Natural killer cell (primary cell): Measurements from ENCODE around the gene MRE11. TPM values are rescaled to one million over a fixed set of nuclear protein-coding genes. Genes with fewer than 3 reads are reported as not detected.
"Not testable (repeated sequence)": the region's sequence is repeated elsewhere in the genome, so short reads cannot be mapped to it uniquely, and the experiment has no call there.

ENCODE experiments used
- ATAC-seq, 3 donors: fragments of 150-1000 bp in 2 of 3; fragments of 200-7000 bp in 1 of 3; cut with Tn5 transposase; 1 replicate in 1 of 3; 2 replicates in 2 of 3; pipeline ENCODE4 v1.10.0; 2021; ENCODE audit warnings: mild to moderate bottlenecking in 2 of 3, moderate library complexity in 2 of 3
- DNase-seq, 2 donors: peaks; one replicate each; pipeline versions ENCODE4 v3.0.0 to v3.0.0-alpha.2; 2013 to 2021; ENCODE audit warnings: mixed read lengths in 1 of 2
- H3K27ac ChIP-seq: one replicate; pipeline ENCODE4 v1.5.1; 2013; ENCODE audit warnings: mild to moderate bottlenecking, low read length
- H3K27me3 ChIP-seq: one replicate; pipeline ENCODE4 v1.6.1; 2013; ENCODE audit warnings: low read length; ENCODE audit not compliant: control insufficient read depth, insufficient read depth
- H3K36me3 ChIP-seq: one replicate; pipeline ENCODE4 v1.6.1; 2013; ENCODE audit warnings: low read length; ENCODE audit not compliant: control insufficient read depth, insufficient read depth
- H3K4me1 ChIP-seq: one replicate; pipeline ENCODE4 v1.6.1; 2013; ENCODE audit warnings: low read length; ENCODE audit not compliant: control insufficient read depth, insufficient read depth
- H3K4me3 ChIP-seq: one replicate; pipeline ENCODE4 v1.5.1; 2013; ENCODE audit warnings: low read length
- H3K9me3 ChIP-seq: one replicate; pipeline ENCODE4 v1.6.1; 2013; ENCODE audit warnings: low read length; ENCODE audit not compliant: control insufficient read depth, insufficient read depth
- H3K27ac Mint-ChIP-seq, 2 donors: one replicate each; pipeline ENCODE4 v1.8.0; 2022; ENCODE audit warnings: mild to moderate bottlenecking in 2 of 2, mixed read lengths in 2 of 2, moderate library complexity in 1 of 2
- H3K27me3 Mint-ChIP-seq, 2 donors: one replicate each; pipeline ENCODE4 v1.8.0; 2022; ENCODE audit warnings: low read depth in 2 of 2, mixed read lengths in 2 of 2
- H3K36me3 Mint-ChIP-seq: one replicate; pipeline ENCODE4 v1.8.0; 2022; ENCODE audit warnings: mixed read lengths
- H3K4me1 Mint-ChIP-seq, 2 donors: one replicate each; pipeline ENCODE4 v1.8.0; 2022; ENCODE audit warnings: mixed read lengths in 2 of 2
- H3K4me3 Mint-ChIP-seq: one replicate; pipeline ENCODE4 v1.8.0; 2022; ENCODE audit warnings: mild to moderate bottlenecking, moderate library complexity, mixed read lengths
- H3K9me3 Mint-ChIP-seq, 2 donors: one replicate each; pipeline ENCODE4 v1.8.0; 2022; ENCODE audit warnings: mixed read lengths in 2 of 2
- WGBS: methylation state at CpG from one replicate; pipeline ENCODE4 v1.1.7; 2013; ENCODE audit warnings: missing lambda C conversion rate; ENCODE audit not compliant: insufficient coverage; 5-methylcytosine and 5-hydroxymethylcytosine counted together
- intact Hi-C: fragments of 100-400 bp; cut with micrococcal nuclease; formaldehyde crosslinking; loops from one replicate; pipeline ENCODE4 v1.14.2; 2022
- total RNA-seq, 4 donors: library from RNA; stranded (reverse); fragments of 120-200 nt in 1 of 4; gene quantifications; one replicate each; pipeline versions ENCODE4 v1.2.3 to v1.2.4, GENCODE V29; 2013 to 2022
- TF ChIP-seq, protein P1 (sequence below): fragments of 200-600 bp; IDR thresholded peaks from one replicate; pipeline ENCODE4 v1.8.0; 2022; ENCODE audit warnings: antibody characterized with exemption

The MRE11 gene
- total RNA-seq, 3 donors from 2014 or later (not counting 1 experiment from before 2014, with no cell fraction given) = 42.1 to 45.2 (median 43.8) TPM

DNA sequence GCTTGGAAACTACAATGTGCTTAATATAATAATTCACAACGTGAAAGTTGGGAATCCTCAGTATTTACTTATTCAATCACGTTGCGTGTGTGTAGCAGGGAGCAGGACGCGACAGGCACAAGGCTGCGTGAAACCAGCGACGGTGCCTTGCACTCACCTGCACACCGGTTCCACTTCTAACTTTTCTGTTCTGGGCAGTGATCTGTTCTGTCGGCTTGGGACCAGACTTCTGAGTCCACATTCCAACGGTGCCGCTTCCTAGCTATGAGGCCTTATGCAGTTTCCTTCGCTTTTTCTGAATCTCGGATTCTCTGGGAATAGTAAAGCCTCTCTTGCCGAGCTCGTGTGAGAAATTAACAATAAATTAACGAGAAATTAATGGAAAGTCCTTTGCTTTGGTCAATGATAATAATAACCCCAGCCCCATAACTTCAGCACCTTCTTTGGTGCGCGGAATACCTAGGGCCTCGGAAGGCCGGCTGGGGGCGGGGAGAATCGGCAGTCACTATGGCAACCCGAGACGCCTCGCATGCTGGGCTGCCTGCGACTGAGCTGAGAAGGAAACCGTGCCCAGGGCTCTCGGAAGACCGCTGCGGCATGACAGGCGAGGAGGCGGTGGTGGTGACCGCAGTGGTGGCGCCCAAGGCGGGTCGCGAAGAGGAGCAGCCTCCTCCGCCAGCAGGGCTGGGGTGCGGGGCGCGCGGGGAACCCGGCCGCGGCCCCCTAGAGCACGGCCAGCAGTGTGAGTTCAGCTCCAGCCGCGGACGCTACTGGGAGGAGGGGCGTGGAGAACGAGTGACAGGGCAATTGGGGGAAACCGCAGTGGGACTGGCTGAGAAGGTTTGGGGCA, 18.5 kb upstream of the MRE11 start, which contains the start of gene C11orf97:
C11orf97 (plus strand) TSS at position 530 of the 850 bp plus-strand sequence; CDS start at position 598, 68 bp downstream.
- Mint-ChIP-seq H3K4me1 (peaks cover 17 to 22% of the 10 kb centered on the region in 2 donors), H3K27me3 (peaks cover 5 to 18% of the 10 kb centered on the region in 2 donors), H3K4me3 (peak within 1 kb of the TSS; percentile 92), H3K9me3 (no peaks in the 10 kb centered on the region), H3K36me3 (no peaks in the 10 kb centered on the region), H3K27ac (peak within 1 kb of the TSS; percentile 80 to 82)
- Histone ChIP-seq H3K4me3 (peak within 1 kb of the TSS; percentile 30), H3K9me3 (no peaks in the 10 kb centered on the region), H3K36me3 (no peaks in the 10 kb centered on the region), H3K4me1 (peaks cover 11% of the 10 kb centered on the region), H3K27me3 (no peaks in the 10 kb centered on the region), H3K27ac (no peak within 1 kb of the TSS)
- intact Hi-C loops = loop anchor here (5.0 kb wide), 1 partner anchor 1700 kb away; no protein-coding TSS in a partner anchor
- ATAC-seq = peak; percentile 82 to 88 (median 85)
- 20% methylated on average over 52 of the region's 53 CpGs for WGBS
- DNase-seq = peak; percentile 49 to 71
- TF ChIP-seq, protein P1, sequence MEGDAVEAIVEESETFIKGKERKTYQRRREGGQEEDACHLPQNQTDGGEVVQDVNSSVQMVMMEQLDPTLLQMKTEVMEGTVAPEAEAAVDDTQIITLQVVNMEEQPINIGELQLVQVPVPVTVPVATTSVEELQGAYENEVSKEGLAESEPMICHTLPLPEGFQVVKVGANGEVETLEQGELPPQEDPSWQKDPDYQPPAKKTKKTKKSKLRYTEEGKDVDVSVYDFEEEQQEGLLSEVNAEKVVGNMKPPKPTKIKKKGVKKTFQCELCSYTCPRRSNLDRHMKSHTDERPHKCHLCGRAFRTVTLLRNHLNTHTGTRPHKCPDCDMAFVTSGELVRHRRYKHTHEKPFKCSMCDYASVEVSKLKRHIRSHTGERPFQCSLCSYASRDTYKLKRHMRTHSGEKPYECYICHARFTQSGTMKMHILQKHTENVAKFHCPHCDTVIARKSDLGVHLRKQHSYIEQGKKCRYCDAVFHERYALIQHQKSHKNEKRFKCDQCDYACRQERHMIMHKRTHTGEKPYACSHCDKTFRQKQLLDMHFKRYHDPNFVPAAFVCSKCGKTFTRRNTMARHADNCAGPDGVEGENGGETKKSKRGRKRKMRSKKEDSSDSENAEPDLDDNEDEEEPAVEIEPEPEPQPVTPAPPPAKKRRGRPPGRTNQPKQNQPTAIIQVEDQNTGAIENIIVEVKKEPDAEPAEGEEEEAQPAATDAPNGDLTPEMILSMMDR = no peak

DNA sequence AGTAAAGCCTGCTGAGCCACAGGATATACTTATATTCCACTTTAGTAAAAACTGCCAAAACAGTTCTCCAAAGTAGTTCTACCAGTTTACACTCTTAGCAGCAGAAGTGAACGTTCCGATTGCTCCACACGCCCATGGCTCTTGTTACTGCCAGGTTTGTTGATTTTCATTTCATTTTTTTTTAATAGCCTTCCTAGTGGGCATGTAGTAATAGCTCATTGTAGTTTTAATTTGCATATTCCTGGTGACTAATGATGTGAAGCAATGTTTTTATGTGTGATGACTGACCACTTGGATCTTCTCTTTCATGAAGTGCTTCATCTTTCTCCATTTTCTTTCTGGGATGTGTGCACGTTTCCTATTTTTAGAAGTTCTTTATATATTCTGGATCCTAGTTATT, 13.8 kb upstream of the MRE11 start:
- Mint-ChIP-seq H3K36me3 (no peaks in the 10 kb centered on the region), H3K9me3 (no peaks in the 10 kb centered on the region), H3K27ac (no peak overlapping the region), H3K27me3 (peaks cover 0 to 8% of the 10 kb centered on the region in 2 donors), H3K4me3 (no peak overlapping the region), H3K4me1 (peaks cover 9 to 13% of the 10 kb centered on the region in 2 donors)
- Histone ChIP-seq H3K27ac (no peak overlapping the region), H3K4me3 (no peak overlapping the region), H3K36me3 (no peaks in the 10 kb centered on the region), H3K27me3 (no peaks in the 10 kb centered on the region), H3K4me1 (peaks cover 8% of the 10 kb centered on the region), H3K9me3 (no peaks in the 10 kb centered on the region)
- DNase-seq (no peak), ATAC-seq (no peak)
- 83% methylated on average over 3 of the region's 4 CpGs for WGBS
- TF ChIP-seq, protein P1 = no peak
- intact Hi-C loops = loop anchor here (10.0 kb wide), 3 partner anchors 333 to 1273 kb away; no protein-coding TSS in a partner anchor

DNA sequence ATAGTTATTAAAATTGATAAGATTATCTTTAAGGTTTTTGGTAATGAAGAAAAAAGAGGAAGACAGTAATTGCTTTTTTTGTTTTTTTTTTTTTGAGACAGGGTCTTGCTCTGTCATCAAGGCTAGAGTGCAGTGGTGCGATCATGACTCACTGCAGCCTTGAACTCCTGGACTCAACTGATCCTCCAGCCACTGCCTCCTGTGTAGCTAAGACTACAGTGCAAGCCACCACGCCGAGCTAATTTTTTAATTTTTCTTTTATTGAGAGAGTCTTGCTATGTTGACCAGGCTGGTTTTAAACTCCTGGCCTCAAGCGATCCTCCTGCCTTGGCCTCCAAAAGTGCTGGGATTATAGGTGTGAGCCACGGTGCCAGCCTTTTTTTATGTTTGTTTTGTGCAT, 12.9 kb upstream of the MRE11 start:
- DNase-seq, H3K36me3 ChIP-seq, H3K4me1 ChIP-seq, H3K27ac ChIP-seq, H3K4me3 Mint-ChIP-seq, H3K9me3 Mint-ChIP-seq, H3K27me3 ChIP-seq, H3K9me3 ChIP-seq, H3K36me3 Mint-ChIP-seq, H3K27ac Mint-ChIP-seq, H3K27me3 Mint-ChIP-seq, H3K4me3 ChIP-seq, H3K4me1 Mint-ChIP-seq, ATAC-seq: not testable (repeated sequence)
- 91% methylated on average over 4 of the region's 5 CpGs for WGBS
- intact Hi-C loops = loop anchor here (10.0 kb wide), 3 partner anchors 332 to 1272 kb away; no protein-coding TSS in a partner anchor

DNA sequence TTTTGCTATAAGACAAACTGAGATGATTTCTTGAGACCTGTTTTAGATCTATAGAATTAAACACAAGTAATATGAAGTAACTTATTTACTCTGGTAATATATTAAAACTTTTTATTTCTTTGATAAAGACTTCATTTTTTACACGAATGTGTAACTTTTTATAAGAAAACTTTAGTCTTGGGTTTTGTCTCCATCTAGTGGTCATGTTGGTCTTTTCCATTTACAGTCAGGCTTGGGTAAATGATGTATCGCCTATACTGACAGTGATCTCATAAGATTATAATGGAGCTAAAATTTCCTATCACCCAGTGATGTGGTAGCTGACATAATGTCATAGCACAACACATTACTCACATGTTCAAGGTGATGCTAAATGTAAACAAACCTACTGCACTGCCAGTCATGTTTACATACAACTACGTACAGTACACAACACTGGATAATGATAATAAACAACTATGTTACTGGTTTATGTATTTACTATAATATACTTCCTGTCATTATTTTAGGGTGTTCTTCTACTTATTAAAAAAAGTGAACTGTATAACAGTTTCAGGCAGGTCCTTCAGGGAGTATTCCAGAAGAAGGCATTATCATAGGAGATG, 11.1 kb upstream of the MRE11 start:
- H3K4me3 Mint-ChIP-seq = no peak overlapping the region
- intact Hi-C loops = loop anchor here (1.0 to 10.0 kb wide), 5 partner anchors 179 to 1270 kb away; no protein-coding TSS in a partner anchor
- no peaks in the 10 kb centered on the region for H3K4me1 Mint-ChIP-seq
- 29% methylated on average over 1 of the region's 3 CpGs for WGBS
- ATAC-seq (peak; percentile 65 to 68 (median 68)), DNase-seq (peak in 1 of 2 donors; percentile 77)
- TF ChIP-seq, protein P1 = peak; percentile 98
- no peak overlapping the region for H3K27ac ChIP-seq
- H3K4me3 ChIP-seq = no peak overlapping the region
- peaks cover 5% of the 10 kb centered on the region for H3K36me3 Mint-ChIP-seq
- peaks cover 20% of the 10 kb centered on the region for H3K36me3 ChIP-seq
- no peak overlapping the region for H3K27ac Mint-ChIP-seq
- no peaks in the 10 kb centered on the region for H3K9me3 ChIP-seq
- H3K4me1 ChIP-seq = no peaks in the 10 kb centered on the region
- no peaks in the 10 kb centered on the region for H3K9me3 Mint-ChIP-seq
- H3K27me3 ChIP-seq = no peaks in the 10 kb centered on the region
- no peaks in the 10 kb centered on the region for H3K27me3 Mint-ChIP-seq
